ENCODE data around the gene GTF3C2. TPM values are rescaled to one million over a fixed set of nuclear protein-coding genes. Genes with fewer than 3 reads are reported as not detected.
A peak's percentile ranks its signal among the peaks of the same experiment; 100 is the strongest.

Gene GTF3C2
- total and polyA plus RNA-seq, 10 of the 15 experiments (the other 5 are each of a cell fraction or from before 2014, with no cell fraction given): 45.9 to 105 (median 80.3) TPM

DNA sequence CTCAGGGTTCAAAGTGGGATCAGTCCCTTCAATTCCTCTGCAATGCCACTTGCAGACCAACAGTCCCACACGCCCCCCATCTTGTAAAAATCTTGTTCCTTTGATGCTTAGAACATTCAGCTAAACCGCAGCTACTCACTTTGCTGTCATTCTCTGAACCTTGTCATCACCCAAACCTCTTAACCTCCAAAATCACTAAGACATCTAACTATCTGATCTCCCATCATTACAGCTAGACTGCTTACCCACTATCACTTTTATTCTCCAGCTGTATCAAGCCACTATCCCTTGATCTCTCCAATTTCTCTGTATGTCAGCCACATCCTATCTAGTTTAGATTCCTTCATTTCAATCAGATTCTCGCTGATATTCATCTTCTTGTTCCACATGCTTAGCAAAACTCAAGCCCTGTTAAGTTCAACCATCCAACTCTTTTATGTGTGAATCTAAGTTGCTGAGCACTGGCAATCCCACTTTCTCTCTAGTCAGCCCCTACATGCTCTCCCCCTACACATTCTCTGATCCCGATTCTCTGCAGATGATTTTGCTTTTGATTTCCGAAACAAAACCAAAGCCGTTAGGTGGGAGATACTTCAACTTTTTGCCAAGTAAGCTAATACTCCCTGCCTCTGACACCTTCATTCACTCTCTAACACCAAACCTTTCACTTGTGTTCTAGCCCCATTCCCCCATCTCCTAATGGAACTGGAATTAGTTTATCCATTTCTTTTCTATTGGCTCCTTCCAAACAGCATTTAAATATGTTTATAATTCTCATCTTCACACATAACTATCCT, 4.6 kb downstream of the GTF3C2 start:
- Histone ChIP-seq H3K4me1 (ENCODE audit: control insufficient read depth, insufficient read depth, low read length) (no peaks in the 10 kb centered on the region; the same call in 1 of the 2 replicates), H3K27ac (ENCODE audit: control insufficient read depth, insufficient read depth) (no peak overlapping the region), H3K36me3 (ENCODE audit: control insufficient read depth in 2 of 2, insufficient read depth in 2 of 2, low read length in 1 of 2) (no peaks in the 10 kb centered on the region; a peak in 1 of 4 replicates), H3K9me3 (replicated peaks; ENCODE audit: control insufficient read depth, insufficient read depth, low read length) (no peaks in the 10 kb centered on the region), H4K20me1 (ENCODE audit: control insufficient read depth, insufficient read depth) (no peaks in the 10 kb centered on the region), H3K4me2 (ENCODE audit: control insufficient read depth, insufficient read depth) (peak overlapping the region; percentile 19; the same call in 1 of the 2 replicates), H3K4me3 (no peak overlapping the region), H2AFZ (ENCODE audit: control insufficient read depth, low read depth, low read length) (no peak overlapping the region), H3K79me2 (ENCODE audit: control insufficient read depth, insufficient read depth, low read length) (peaks cover 67% of the 10 kb centered on the region), H3K27me3 (replicated peaks in 1 of 2; ENCODE audit: control insufficient read depth in 2 of 2, insufficient read depth in 2 of 2, low read length in 1 of 2) (no peaks in the 10 kb centered on the region), H3K9ac (ENCODE audit: control insufficient read depth, insufficient read depth, low read length) (no peak overlapping the region)
- ChIA-PET POLR2A (interaction anchor here (0.7 to 1.7 kb wide), 3 partner anchors 17 to 76 kb away, joined by 3 to 4 read pairs (median 3); no protein-coding TSS in a partner anchor), RAD21 (ENCODE audit: unreplicated experiment) (no interaction called here), CTCF (interaction anchor here (0.9 to 3.3 kb wide), 4 partner anchors 19 to 79 kb away, joined by 3 to 7 read pairs (median 4); partner anchors contain the start of gene SNX17), SMC1A (ENCODE audit: uncharacterized antibody, unreplicated experiment) (interaction anchor here (0.6 to 2.6 kb wide), 4 partner anchors 18 to 29 kb away, joined by 3 to 9 read pairs (median 4); partner anchors contain the start of genes EIF2B4, SNX17 and ZNF513)
- DNase-seq (ENCODE audit: low read depth, low spot score) (no peak), FAIRE-seq (no peak), ATAC-seq (no peak)
- 88% methylated on average over 6 of the region's 6 CpGs for WGBS (ENCODE audit: insufficient coverage, insufficient replicate concordance, low lambda C conversion rate, missing lambda C conversion rate)
- intact Hi-C loops (cut with micrococcal nuclease; ENCODE audit: unreplicated experiment): loop anchor here (10.0 kb wide), 1 partner anchor 137 kb away; the partner anchor contains the start of genes ATRAID, CAD and SLC5A6
- TSS peak; percentile 12 for BruUV-seq (replicated peaks)
- in situ Hi-C loops (cut with MboI): no loop called here
- TF ChIP-seq IRF3 (IDR thresholded peaks at IDR 0.05) (no peak), CBFB (IDR thresholded peaks at IDR 0.05; ENCODE audit: low read depth) (no peak), ZNF24 (IDR thresholded peaks at IDR 0.05) (no peak), PAX8 (IDR thresholded peaks at IDR 0.05) (no peak), NFYB (IDR thresholded peaks at IDR 0.05; ENCODE audit: insufficient read depth, low read depth, low read length) (no peak), JUNB (IDR thresholded peaks at IDR 0.05) (no peak), FOXK2 (IDR thresholded peaks at IDR 0.05) (no peak), ZNF622 (IDR thresholded peaks at IDR 0.05) (no peak), TCF3 (IDR thresholded peaks at IDR 0.05; ENCODE audit: borderline replicate concordance, insufficient read depth, low read depth, low read length) (no peak), NKRF (conservative IDR thresholded peaks at IDR 0.05) (no peak), SIN3A (IDR thresholded peaks at IDR 0.05; ENCODE audit: low read depth, low read length) (no peak), PAX5 (IDR thresholded peaks at IDR 0.05; ENCODE audit: borderline replicate concordance, low read depth, low read length) (no peak), POLR2AphosphoS2 (IDR thresholded peaks at IDR 0.05; ENCODE audit: low read depth, low read length) (no peak), CHD1 (IDR thresholded peaks at IDR 0.05; ENCODE audit: low read depth, low read length) (no peak), EED (IDR thresholded peaks at IDR 0.05; ENCODE audit: low read depth) (no peak), CHD4 (IDR thresholded peaks at IDR 0.05) (no peak)
- TF ChIP-seq, protein P1, sequence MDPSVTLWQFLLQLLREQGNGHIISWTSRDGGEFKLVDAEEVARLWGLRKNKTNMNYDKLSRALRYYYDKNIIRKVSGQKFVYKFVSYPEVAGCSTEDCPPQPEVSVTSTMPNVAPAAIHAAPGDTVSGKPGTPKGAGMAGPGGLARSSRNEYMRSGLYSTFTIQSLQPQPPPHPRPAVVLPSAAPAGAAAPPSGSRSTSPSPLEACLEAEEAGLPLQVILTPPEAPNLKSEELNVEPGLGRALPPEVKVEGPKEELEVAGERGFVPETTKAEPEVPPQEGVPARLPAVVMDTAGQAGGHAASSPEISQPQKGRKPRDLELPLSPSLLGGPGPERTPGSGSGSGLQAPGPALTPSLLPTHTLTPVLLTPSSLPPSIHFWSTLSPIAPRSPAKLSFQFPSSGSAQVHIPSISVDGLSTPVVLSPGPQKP (IDR thresholded peaks at IDR 0.05; ENCODE audit: low read depth, low read length): no peak

All from GM12878 (cell line).